GM10266 (cell line): ENCODE measurements around the gene TMEM60.
"Not testable (repeated sequence)": the region's sequence is repeated elsewhere in the genome, so short reads cannot be mapped to it uniquely, and the experiment has no call there.

Experiments
- DNase-seq: peaks from one replicate; pipeline ENCODE4 v3.0.0; 2012; ENCODE audit errors: extremely low spot score
- CTCF ChIP-seq: IDR thresholded peaks from 2 replicates; pipeline ENCODE4 v1.5.1; 2012; ENCODE audit warnings: mild to moderate bottlenecking, low read depth; ENCODE audit not compliant: control insufficient read depth, insufficient read depth; ENCODE audit errors: missing control alignments

Gene TMEM60

GRCh38 chr7:77788327-77788902 lies 9.8 kb downstream of the TMEM60 start:
- no peak for TF ChIP-seq CTCF
- no peak for DNase-seq

- DNase-seq = no peak
- TF ChIP-seq CTCF = no peak
Observed at GRCh38 chr7:77786741-77787140, 11.5 kb downstream of the TMEM60 start.

- DNase-seq = no peak
- TF ChIP-seq CTCF = no peak
Observed at GRCh38 chr7:77786018-77786417, 12.2 kb downstream of the TMEM60 start.

- DNase-seq = not testable (repeated sequence)
Observed at GRCh38 chr7:77784426-77784825, 13.8 kb downstream of the TMEM60 start.

- no peak for DNase-seq
- no peak for TF ChIP-seq CTCF
Observed at GRCh38 chr7:77783545-77783944, 14.7 kb downstream of the TMEM60 start.

- DNase-seq = no peak
- TF ChIP-seq CTCF = no peak
Observed at GRCh38 chr7:77783111-77783510, 15.1 kb downstream of the TMEM60 start.

GRCh38 chr7:77782383-77782782 lies 15.9 kb downstream of the TMEM60 start:
- no peak for TF ChIP-seq CTCF
- no peak for DNase-seq

GRCh38 chr7:77778535-77778934 lies 19.7 kb downstream of the TMEM60 start:
- no peak for DNase-seq
- no peak for TF ChIP-seq CTCF
